Upper lobe of right lung (tissue), 1 donor: ENCODE measurements around the gene PAQR3. TPM values are rescaled to one million over a fixed set of nuclear protein-coding genes. Genes with fewer than 3 reads are reported as not detected.
A peak's percentile ranks its signal among the peaks of the same experiment; 100 is the strongest.

Experiments used
- ATAC-seq: fragments of 200-7000 bp; cut with Tn5 transposase; one replicate; pipeline ENCODE4 v1.9.1; 2020; ENCODE audit warnings: mild to moderate bottlenecking, moderate library complexity
- DNase-seq: peaks from one replicate; pipeline ENCODE4 v3.0.0-alpha.2; 2020
- H3K27ac ChIP-seq: fragments of 200-600 bp; one replicate; pipeline ENCODE4 v1.8.0; 2022
- H3K27me3 ChIP-seq: fragments of 200-600 bp; one replicate; pipeline ENCODE4 v1.8.0; 2022; ENCODE audit warnings: mild to moderate bottlenecking
- H3K36me3 ChIP-seq: fragments of 200-600 bp; one replicate; pipeline ENCODE4 v1.8.0; 2022
- H3K4me1 ChIP-seq: fragments of 200-600 bp; one replicate; pipeline ENCODE4 v1.8.0; 2022
- H3K4me3 ChIP-seq: fragments of 200-600 bp; one replicate; pipeline ENCODE4 v1.8.0; 2022; ENCODE audit warnings: mild to moderate bottlenecking
- H3K9me3 ChIP-seq: fragments of 200-600 bp; one replicate; pipeline ENCODE4 v1.8.0; 2022
- CTCF ChIP-seq: fragments of 200-600 bp; IDR thresholded peaks from one replicate; pipeline ENCODE4 v1.8.0; 2022; ENCODE audit warnings: antibody characterized with exemption
- intact Hi-C: fragments of 100-400 bp; cut with DNase I; formaldehyde crosslinking; loops from one replicate; pipeline ENCODE4 v1.11.0; 2022
- total RNA-seq: library from RNA; stranded (reverse); fragmentation: NEBNext Ultra II Directional; extraction: Animal tissue kit (Norgen Biotek cat#: 25700); gene quantifications from one replicate; pipeline ENCODE4 v1.2.1, GENCODE V29; 2021
- donor health status: DM: no; HTN: yes; CAD: no; lungs with severe emphysema.

The PAQR3 gene
- total RNA-seq, 1 donor from 2014 or later = 9.8 TPM

- intact Hi-C loops = no loop called here
- H3K36me3 ChIP-seq = no peaks in the 10 kb centered on the region
- H3K4me3 ChIP-seq = no peak overlapping the region
- H3K4me1 ChIP-seq = no peaks in the 10 kb centered on the region
- no peaks in the 10 kb centered on the region for H3K9me3 ChIP-seq
- TF ChIP-seq CTCF = no peak
- H3K27me3 ChIP-seq = no peaks in the 10 kb centered on the region
- ATAC-seq (no peak), DNase-seq (no peak)
- no peak overlapping the region for H3K27ac ChIP-seq
Observed at GRCh38 chr4:78971326-78971725, 32.1 kb upstream of the PAQR3 start.

GRCh38 chr4:78962597-78963115 is 23.4 kb upstream of the PAQR3 start:
- DNase-seq = no peak
- no peaks in the 10 kb centered on the region for H3K27me3 ChIP-seq
- intact Hi-C loops = no loop called here
- no peaks in the 10 kb centered on the region for H3K36me3 ChIP-seq
- H3K9me3 ChIP-seq = no peaks in the 10 kb centered on the region
- ATAC-seq = no peak
- H3K4me1 ChIP-seq = no peaks in the 10 kb centered on the region
- no peak overlapping the region for H3K27ac ChIP-seq
- no peak for TF ChIP-seq CTCF
- H3K4me3 ChIP-seq = no peak overlapping the region

- ATAC-seq = peak; percentile 52
- intact Hi-C loops = no loop called here
- no peaks in the 10 kb centered on the region for H3K36me3 ChIP-seq
- H3K27ac ChIP-seq = no peak overlapping the region
- no peak for TF ChIP-seq CTCF
- H3K9me3 ChIP-seq = no peaks in the 10 kb centered on the region
- no peaks in the 10 kb centered on the region for H3K4me1 ChIP-seq
- H3K4me3 ChIP-seq = no peak overlapping the region
- no peak for DNase-seq
- no peaks in the 10 kb centered on the region for H3K27me3 ChIP-seq
Observed at GRCh38 chr4:78960926-78961325, 21.7 kb upstream of the PAQR3 start.

- H3K4me1 ChIP-seq = no peaks in the 10 kb centered on the region
- ATAC-seq (no peak), DNase-seq (no peak)
- H3K27me3 ChIP-seq = no peaks in the 10 kb centered on the region
- no peak overlapping the region for H3K27ac ChIP-seq
- no peak overlapping the region for H3K4me3 ChIP-seq
- intact Hi-C loops = no loop called here
- no peak for TF ChIP-seq CTCF
- no peaks in the 10 kb centered on the region for H3K9me3 ChIP-seq
- H3K36me3 ChIP-seq = no peaks in the 10 kb centered on the region
Observed at GRCh38 chr4:78956975-78957374, 17.7 kb upstream of the PAQR3 start.

- H3K4me1 ChIP-seq = no peaks in the 10 kb centered on the region
- no peak overlapping the region for H3K4me3 ChIP-seq
- H3K27me3 ChIP-seq = no peaks in the 10 kb centered on the region
- intact Hi-C loops = no loop called here
- peak; percentile 32 for TF ChIP-seq CTCF
- no peaks in the 10 kb centered on the region for H3K9me3 ChIP-seq
- peak; percentile 27 for ATAC-seq
- no peaks in the 10 kb centered on the region for H3K36me3 ChIP-seq
- H3K27ac ChIP-seq = no peak overlapping the region
- no peak for DNase-seq
Observed at GRCh38 chr4:78953769-78954666, 14.8 kb upstream of the PAQR3 start.
